Neuronal stem cell (in vitro differentiated cells): ENCODE data around the gene DLK1.

Experiments
- DNase-seq: peaks from one replicate; pipeline ENCODE4 v3.0.0-alpha.2; 2013; ENCODE audit warnings: low spot score
- H2AFZ ChIP-seq: one replicate; pipeline ENCODE4 v1.6.1; 2013; ENCODE audit warnings: mild to moderate bottlenecking, low read length, inconsistent platforms
- H2AK5ac ChIP-seq: 2 replicates; pipeline ENCODE4 v1.6.1; 2013; ENCODE audit warnings: low read depth, mild to moderate bottlenecking, inconsistent platforms, low read length, moderate library complexity, mixed read lengths
- H2BK120ac ChIP-seq: 2 replicates; pipeline ENCODE4 v1.6.1; 2013; ENCODE audit warnings: low read depth, mild to moderate bottlenecking, inconsistent platforms, low read length, moderate library complexity, mixed read lengths
- H2BK12ac ChIP-seq: one replicate; pipeline ENCODE4 v1.6.1; 2013; ENCODE audit warnings: low read length, inconsistent platforms
- H2BK15ac ChIP-seq: 2 replicates; pipeline ENCODE4 v1.6.1; 2013; ENCODE audit warnings: mild to moderate bottlenecking, low read length, inconsistent platforms, mixed read lengths
- H2BK5ac ChIP-seq: one replicate; pipeline ENCODE4 v1.6.1; 2013; ENCODE audit warnings: inconsistent platforms, mild to moderate bottlenecking, low read length, moderate library complexity
- H3K14ac ChIP-seq: one replicate; pipeline ENCODE4 v1.6.1; 2013; ENCODE audit warnings: low read length, inconsistent platforms
- H3K18ac ChIP-seq: 2 replicates; pipeline ENCODE4 v1.6.1; 2013; ENCODE audit warnings: low read length, inconsistent platforms
- H3K23ac ChIP-seq: 2 replicates; pipeline ENCODE4 v1.6.1; 2013; ENCODE audit warnings: low read depth, mild to moderate bottlenecking, mixed read lengths, low read length, inconsistent platforms; ENCODE audit not compliant: poor library complexity
- H3K27ac ChIP-seq: replicated peaks from 3 replicates; pipeline ENCODE4 v1.5.1; 2013; ENCODE audit warnings: low read length, inconsistent platforms
- H3K27me3 ChIP-seq, 3 experiments: 2 replicates each; pipeline ENCODE4 v1.6.1; 2013; ENCODE audit warnings: low read length in 3 of 3, mild to moderate bottlenecking in 2 of 3, inconsistent platforms in 1 of 3, low read depth in 1 of 3, mixed read lengths in 1 of 3, moderate library complexity in 1 of 3; ENCODE audit not compliant: control insufficient read depth in 3 of 3, insufficient read depth in 3 of 3
- H3K36me3 ChIP-seq, 2 donors: replicated peaks in 1 of 2; 2 replicates each; pipeline ENCODE4 v1.6.1; 2013; ENCODE audit warnings: low read length in 2 of 2; ENCODE audit not compliant: control insufficient read depth in 2 of 2, insufficient read depth in 2 of 2
- H3K4ac ChIP-seq: 2 replicates; pipeline ENCODE4 v1.6.1; 2013; ENCODE audit warnings: inconsistent platforms, mild to moderate bottlenecking, low read length, moderate library complexity
- H3K4me1 ChIP-seq, 2 donors: 1 replicate in 1 of 2; 2 replicates in 1 of 2; pipeline ENCODE4 v1.6.1; 2013; ENCODE audit warnings: low read length in 2 of 2, low read depth in 1 of 2; ENCODE audit not compliant: control insufficient read depth in 2 of 2, insufficient read depth in 1 of 2
- H3K4me2 ChIP-seq: one replicate; pipeline ENCODE4 v1.6.1; 2013; ENCODE audit warnings: mild to moderate bottlenecking, low read length, inconsistent platforms; ENCODE audit not compliant: insufficient read depth, poor library complexity, severe bottlenecking
- H3K4me3 ChIP-seq, 2 donors: 2 replicates each; pipeline ENCODE4 v1.5.1; 2013; ENCODE audit warnings: low read length in 2 of 2, mild to moderate bottlenecking in 2 of 2, inconsistent platforms in 1 of 2, moderate library complexity in 1 of 2
- H3K79me1 ChIP-seq: one replicate; pipeline ENCODE4 v1.6.1; 2013; ENCODE audit warnings: low read depth, mild to moderate bottlenecking, inconsistent platforms, low read length, moderate library complexity
- H3K9ac ChIP-seq: one replicate; pipeline ENCODE4 v1.6.1; 2013; ENCODE audit warnings: mild to moderate bottlenecking, low read depth, low read length, inconsistent platforms; ENCODE audit not compliant: poor library complexity
- H3K9me3 ChIP-seq, 2 donors: replicated peaks in 1 of 2; 2 replicates each; pipeline versions ENCODE3 to v1.6.1; 2013; ENCODE audit warnings: low read length in 2 of 2, mild to moderate bottlenecking in 2 of 2, inconsistent platforms in 1 of 2, low read depth in 1 of 2, mixed read lengths in 1 of 2, moderate library complexity in 1 of 2; ENCODE audit not compliant: control insufficient read depth in 2 of 2, insufficient read depth in 1 of 2
- H4K8ac ChIP-seq: one replicate; pipeline ENCODE4 v1.6.1; 2013; ENCODE audit warnings: low read depth, mild to moderate bottlenecking, inconsistent platforms, low read length, moderate library complexity
- H4K91ac ChIP-seq: one replicate; pipeline ENCODE4 v1.6.1; 2013; ENCODE audit warnings: low read length, low read depth, mild to moderate bottlenecking, inconsistent platforms; ENCODE audit not compliant: poor library complexity
- WGBS, 2 donors: extraction: QIAGEN DNeasy Blood & Tissue Kit; methylation state at CpG; one replicate each; pipeline ENCODE4 v1.1.7; 2013; ENCODE audit warnings: missing lambda C conversion rate in 2 of 2, mixed read lengths in 1 of 2; ENCODE audit not compliant: insufficient read length in 2 of 2, insufficient replicate concordance in 1 of 2; ENCODE audit errors: extremely low coverage in 2 of 2; 5-methylcytosine and 5-hydroxymethylcytosine counted together

Gene DLK1

DNA sequence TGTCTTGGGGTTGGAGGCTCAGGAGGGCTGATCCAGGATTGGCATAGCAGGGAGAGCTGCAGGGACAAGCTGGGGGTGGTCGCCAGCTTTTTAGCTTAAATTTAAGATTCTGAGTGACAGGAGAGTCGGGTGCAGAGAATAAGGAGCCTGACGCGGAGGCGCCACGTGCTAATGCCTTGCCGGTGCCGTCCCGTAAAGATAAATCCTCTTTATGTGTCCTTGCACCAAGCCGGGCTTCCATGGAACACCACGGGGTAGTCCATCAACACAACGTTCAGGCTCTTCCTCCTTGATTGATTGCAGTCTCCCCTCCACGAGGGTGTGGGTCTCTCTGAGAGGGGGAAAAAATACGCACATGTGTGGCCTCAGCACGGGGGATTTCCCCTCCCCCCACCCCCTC, 3.9 kb downstream of the DLK1 start:
- peaks cover 0 to 60% (median 0%) of the 10 kb centered on the region in 3 experiments for H3K27me3 ChIP-seq
- peak overlapping the region; percentile 71 for H3K9ac ChIP-seq
- no peak overlapping the region for H4K91ac ChIP-seq
- peak overlapping the region; percentile 88 for H3K4me2 ChIP-seq
- no peak overlapping the region for H4K8ac ChIP-seq
- peak overlapping the region; percentile 83 for H3K27ac ChIP-seq
- H2AFZ ChIP-seq: no peak overlapping the region
- no peak overlapping the region for H3K23ac ChIP-seq
- H3K9me3 ChIP-seq: no peaks in the 10 kb centered on the region
- DNase-seq: no peak
- peaks cover 7 to 46% of the 10 kb centered on the region in 2 donors for H3K4me1 ChIP-seq
- H2AK5ac ChIP-seq: no peak overlapping the region
- H3K79me1 ChIP-seq: peaks cover 14% of the 10 kb centered on the region
- H3K14ac ChIP-seq: peak overlapping the region; percentile 42
- H3K4ac ChIP-seq: no peak overlapping the region
- peak overlapping the region in 1 of 2 donors; percentile 7 for H3K4me3 ChIP-seq
- H2BK5ac ChIP-seq: no peak overlapping the region
- H2BK12ac ChIP-seq: no peak overlapping the region
- H3K36me3 ChIP-seq: peaks cover 0 to 73% of the 10 kb centered on the region in 2 donors
- H2BK15ac ChIP-seq: no peak overlapping the region
- peak overlapping the region; percentile 87 for H3K18ac ChIP-seq
- H2BK120ac ChIP-seq: no peak overlapping the region
- WGBS, 2 donors: no CpG with 5 or more reads among the region's 15 CpGs

GRCh38 chr14:100731011-100731670, 4.4 kb downstream of the DLK1 start:
- Histone ChIP-seq H3K23ac (peak overlapping the region; percentile 21), H3K4me1 (peaks cover 7 to 41% of the 10 kb centered on the region in 2 donors), H3K4me2 (peak overlapping the region; percentile 35), H3K9ac (peak overlapping the region; percentile 87), H3K18ac (peak overlapping the region; percentile 90), H3K36me3 (peaks cover 0 to 73% of the 10 kb centered on the region in 2 donors), H3K27ac (peak overlapping the region; percentile 83), H3K79me1 (peaks cover 14% of the 10 kb centered on the region), H2BK5ac (peak overlapping the region; percentile 15), H2BK120ac (no peak overlapping the region), H4K91ac (no peak overlapping the region), H3K4me3 (no peak overlapping the region), H2BK15ac (no peak overlapping the region), H3K4ac (no peak overlapping the region), H3K14ac (peak overlapping the region; percentile 11), H2AFZ (no peak overlapping the region), H4K8ac (no peak overlapping the region), H3K27me3 (peaks cover 0 to 55% (median 0%) of the 10 kb centered on the region in 3 experiments), H3K9me3 (no peaks in the 10 kb centered on the region), H2BK12ac (peak overlapping the region; percentile 31), H2AK5ac (no peak overlapping the region)
- no peak for DNase-seq
- no CpG with 5 or more reads among the region's 7 CpGs for WGBS, 2 donors

DNA sequence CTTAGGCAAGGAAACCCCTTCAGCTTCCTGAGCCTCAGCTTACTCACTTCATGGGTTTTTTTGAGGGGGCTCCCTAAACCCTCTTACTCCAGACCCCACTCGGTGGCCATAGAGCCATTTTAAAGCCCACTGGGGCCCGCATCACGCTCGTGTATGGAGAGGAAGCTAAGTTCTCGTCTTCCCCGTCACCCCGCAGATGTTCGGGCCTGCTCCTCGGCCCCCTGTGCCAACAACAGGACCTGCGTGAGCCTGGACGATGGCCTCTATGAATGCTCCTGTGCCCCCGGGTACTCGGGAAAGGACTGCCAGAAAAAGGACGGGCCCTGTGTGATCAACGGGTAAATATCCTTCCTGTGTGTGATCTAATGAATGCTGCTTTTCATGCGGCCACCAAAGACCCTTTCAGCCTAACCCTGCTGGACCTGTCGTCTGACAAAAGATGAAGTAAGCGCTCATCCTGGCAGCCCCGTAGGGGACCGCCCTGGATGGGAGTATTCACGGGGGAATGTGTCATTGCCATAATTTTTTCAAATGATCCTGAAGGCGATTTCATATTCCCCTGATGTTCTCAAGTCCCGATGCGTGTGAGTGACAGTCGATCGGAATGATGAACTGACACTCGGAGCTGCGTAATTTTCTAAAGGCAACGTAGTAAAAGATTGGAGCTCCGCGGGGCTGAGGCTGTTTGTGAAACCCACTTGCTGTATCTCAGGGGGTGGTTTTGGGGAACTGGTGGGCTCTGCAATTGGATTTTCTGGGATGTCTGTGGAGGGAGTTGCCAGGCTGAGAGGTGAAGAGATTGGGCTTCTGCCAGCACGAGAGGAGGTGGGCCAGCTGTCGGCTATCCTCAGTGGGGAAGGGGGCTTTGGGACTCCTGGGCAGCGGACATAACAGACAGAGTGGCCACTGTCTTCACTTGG, 5.4 kb downstream of the DLK1 start:
- Histone ChIP-seq H2BK120ac (no peak overlapping the region), H4K91ac (no peak overlapping the region), H3K9ac (peak overlapping the region; percentile 87), H3K4me2 (no peak overlapping the region), H3K4me1 (peaks cover 7 to 39% of the 10 kb centered on the region in 2 donors), H2BK12ac (peak overlapping the region; percentile 31), H2BK15ac (no peak overlapping the region), H2AK5ac (no peak overlapping the region), H3K79me1 (peaks cover 14% of the 10 kb centered on the region), H3K4me3 (peak overlapping the region in 1 of 2 donors; percentile 16), H3K27ac (peak overlapping the region; percentile 83), H3K4ac (no peak overlapping the region), H2AFZ (no peak overlapping the region), H4K8ac (no peak overlapping the region), H2BK5ac (peak overlapping the region; percentile 15), H3K23ac (peak overlapping the region; percentile 21), H3K27me3 (peaks cover 0 to 47% (median 0%) of the 10 kb centered on the region in 3 experiments), H3K36me3 (peaks cover 0 to 73% of the 10 kb centered on the region in 2 donors), H3K9me3 (no peaks in the 10 kb centered on the region), H3K14ac (no peak overlapping the region), H3K18ac (peak overlapping the region; percentile 90)
- no peak for DNase-seq
- WGBS, 2 donors: no CpG with 5 or more reads among the region's 34 CpGs

DNA sequence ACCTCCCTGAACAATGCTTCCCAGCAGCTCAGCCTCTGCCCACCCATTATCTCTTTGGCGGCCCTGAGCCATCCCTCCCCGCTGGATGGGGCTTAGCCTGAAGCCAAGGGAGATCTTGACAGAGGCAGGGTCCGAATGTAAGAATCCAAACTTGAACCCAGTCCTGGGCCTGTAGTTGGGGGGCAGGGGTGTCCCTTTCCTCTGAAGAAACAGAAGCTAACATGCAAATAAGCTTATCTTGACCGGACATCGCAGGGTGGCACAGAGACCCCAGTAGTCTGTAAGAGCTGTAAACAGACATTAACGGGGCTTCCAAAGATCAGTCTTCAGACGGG, 6.0 kb downstream of the DLK1 start:
- H3K4me1 ChIP-seq: peaks cover 7 to 39% of the 10 kb centered on the region in 2 donors
- H3K18ac ChIP-seq: no peak overlapping the region
- no peak overlapping the region for H3K4me3 ChIP-seq
- peak overlapping the region; percentile 83 for H3K27ac ChIP-seq
- no peak for DNase-seq
- no peak overlapping the region for H2AFZ ChIP-seq
- H3K4ac ChIP-seq: no peak overlapping the region
- no peak overlapping the region for H3K14ac ChIP-seq
- no CpG with 5 or more reads among the region's 7 CpGs for WGBS, 2 donors
- H3K23ac ChIP-seq: no peak overlapping the region
- H2BK12ac ChIP-seq: no peak overlapping the region
- no peaks in the 10 kb centered on the region for H3K9me3 ChIP-seq
- H2AK5ac ChIP-seq: no peak overlapping the region
- no peak overlapping the region for H2BK120ac ChIP-seq
- H4K91ac ChIP-seq: no peak overlapping the region
- H3K4me2 ChIP-seq: no peak overlapping the region
- no peak overlapping the region for H2BK15ac ChIP-seq
- peaks cover 0 to 68% of the 10 kb centered on the region in 2 donors for H3K36me3 ChIP-seq
- peaks cover 0 to 43% (median 0%) of the 10 kb centered on the region in 3 experiments for H3K27me3 ChIP-seq
- no peak overlapping the region for H3K9ac ChIP-seq
- H2BK5ac ChIP-seq: no peak overlapping the region
- H3K79me1 ChIP-seq: peaks cover 14% of the 10 kb centered on the region
- H4K8ac ChIP-seq: no peak overlapping the region
